ENCODE results near the gene FRMD4A.
"Not testable (repeated sequence)": the region's sequence is repeated elsewhere in the genome, so short reads cannot be mapped to it uniquely, and the experiment has no call there.

Gene FRMD4A

GRCh38 chr10:13770760-13771493, 559.8 kb downstream of the FRMD4A start:
- no peak for DNase-seq
- in situ Hi-C loops (cut with HindIII; ENCODE audit: low pct_ligation_motif_present, low pct_unique_long_range_greater_than_20kb, low sequenced_read_pairs) = no loop called here

GRCh38 chr10:13769946-13770345, 560.8 kb downstream of the FRMD4A start:
- no peak for DNase-seq
- in situ Hi-C loops (cut with HindIII; ENCODE audit: low pct_ligation_motif_present, low pct_unique_long_range_greater_than_20kb, low sequenced_read_pairs) = no loop called here

- DNase-seq = no peak
- in situ Hi-C loops (cut with HindIII; ENCODE audit: low pct_ligation_motif_present, low pct_unique_long_range_greater_than_20kb, low sequenced_read_pairs) = no loop called here
Observed at GRCh38 chr10:13767676-13768178, 563.0 kb downstream of the FRMD4A start.

GRCh38 chr10:13767148-13767547, 563.6 kb downstream of the FRMD4A start:
- in situ Hi-C loops (cut with HindIII; ENCODE audit: low pct_ligation_motif_present, low pct_unique_long_range_greater_than_20kb, low sequenced_read_pairs); DNase-seq: not testable (repeated sequence)

- in situ Hi-C loops (cut with HindIII; ENCODE audit: low pct_ligation_motif_present, low pct_unique_long_range_greater_than_20kb, low sequenced_read_pairs) = no loop called here
- peak; percentile 95 for DNase-seq
Observed at GRCh38 chr10:13765641-13766341, 564.9 kb downstream of the FRMD4A start.

GRCh38 chr10:13761490-13762091, 569.1 kb downstream of the FRMD4A start:
- in situ Hi-C loops (cut with HindIII; ENCODE audit: low pct_ligation_motif_present, low pct_unique_long_range_greater_than_20kb, low sequenced_read_pairs) = no loop called here
- DNase-seq = no peak

GRCh38 chr10:13759168-13759567, 571.6 kb downstream of the FRMD4A start:
- DNase-seq = no peak
- in situ Hi-C loops (cut with HindIII; ENCODE audit: low pct_ligation_motif_present, low pct_unique_long_range_greater_than_20kb, low sequenced_read_pairs) = no loop called here

- in situ Hi-C loops (cut with HindIII; ENCODE audit: low pct_ligation_motif_present, low pct_unique_long_range_greater_than_20kb, low sequenced_read_pairs) = no loop called here
- DNase-seq = no peak
Observed at GRCh38 chr10:13758756-13759155, 572.0 kb downstream of the FRMD4A start.

- DNase-seq = peak; percentile 36
- in situ Hi-C loops (cut with HindIII; ENCODE audit: low pct_ligation_motif_present, low pct_unique_long_range_greater_than_20kb, low sequenced_read_pairs) = no loop called here
Observed at GRCh38 chr10:13758312-13758711, 572.4 kb downstream of the FRMD4A start.

- no peak for DNase-seq
- in situ Hi-C loops (cut with HindIII; ENCODE audit: low pct_ligation_motif_present, low pct_unique_long_range_greater_than_20kb, low sequenced_read_pairs) = no loop called here
Observed at GRCh38 chr10:13754277-13754676, 576.4 kb downstream of the FRMD4A start.

GRCh38 chr10:13751191-13751764, 579.4 kb downstream of the FRMD4A start:
- no peak for DNase-seq
- in situ Hi-C loops (cut with HindIII; ENCODE audit: low pct_ligation_motif_present, low pct_unique_long_range_greater_than_20kb, low sequenced_read_pairs) = no loop called here

- in situ Hi-C loops (cut with HindIII; ENCODE audit: low pct_ligation_motif_present, low pct_unique_long_range_greater_than_20kb, low sequenced_read_pairs) = no loop called here
- DNase-seq = no peak
Observed at GRCh38 chr10:13750299-13751190, 580.2 kb downstream of the FRMD4A start.

- in situ Hi-C loops (cut with HindIII; ENCODE audit: low pct_ligation_motif_present, low pct_unique_long_range_greater_than_20kb, low sequenced_read_pairs) = no loop called here
Observed at GRCh38 chr10:13745271-13745670, 585.5 kb downstream of the FRMD4A start.

GRCh38 chr10:13743963-13744362, 586.8 kb downstream of the FRMD4A start:
- DNase-seq = no peak
- in situ Hi-C loops (cut with HindIII; ENCODE audit: low pct_ligation_motif_present, low pct_unique_long_range_greater_than_20kb, low sequenced_read_pairs) = no loop called here

More at GRCh38 chr10:13745271-13745670, 585.5 kb downstream of the FRMD4A start:
- no peak for DNase-seq

- in situ Hi-C loops (cut with HindIII; ENCODE audit: low pct_ligation_motif_present, low pct_unique_long_range_greater_than_20kb, low sequenced_read_pairs) = no loop called here
Observed at GRCh38 chr10:13743101-13743693, 587.5 kb downstream of the FRMD4A start.

GRCh38 chr10:13741438-13741837, 589.3 kb downstream of the FRMD4A start:
- no peak for DNase-seq
- in situ Hi-C loops (cut with HindIII; ENCODE audit: low pct_ligation_motif_present, low pct_unique_long_range_greater_than_20kb, low sequenced_read_pairs) = no loop called here

More at GRCh38 chr10:13743101-13743693, 587.5 kb downstream of the FRMD4A start:
- DNase-seq = no peak

- no peak for DNase-seq
- in situ Hi-C loops (cut with HindIII; ENCODE audit: low pct_ligation_motif_present, low pct_unique_long_range_greater_than_20kb, low sequenced_read_pairs) = no loop called here
Observed at GRCh38 chr10:13740461-13740860, 590.3 kb downstream of the FRMD4A start.

GRCh38 chr10:13739183-13739582, 591.5 kb downstream of the FRMD4A start:
- in situ Hi-C loops (cut with HindIII; ENCODE audit: low pct_ligation_motif_present, low pct_unique_long_range_greater_than_20kb, low sequenced_read_pairs) = no loop called here
- no peak for DNase-seq

Data from ACHN (cell line).